Umbilical cord (tissue), 2 donors: ENCODE results near the gene SNAP47. TPM values are rescaled to one million over a fixed set of nuclear protein-coding genes. Genes with fewer than 3 reads are reported as not detected.

ENCODE experiments used
- DNase-seq: peaks from one replicate; pipeline ENCODE4 v3.0.0-alpha.2; 2015; ENCODE audit warnings: low spot score
- total RNA-seq: library from RNA; depleted of rRNA; stranded (reverse); fragments of >200 nt; gene quantifications from one replicate; pipeline ENCODE4 v1.2.3, GENCODE V29; 2014; ENCODE audit warnings: low replicate concordance; ENCODE audit not compliant: insufficient read depth

The SNAP47 gene
- total RNA-seq, 1 donor from 2014 or later: 76.1 TPM

GRCh38 chr1:227749225-227749624, 14.0 kb downstream of the SNAP47 start:
- DNase-seq: no peak

- no peak for DNase-seq
Observed at GRCh38 chr1:227749916-227750710, 14.9 kb downstream of the SNAP47 start.

GRCh38 chr1:227753999-227754711, 18.9 kb downstream of the SNAP47 start:
- no peak for DNase-seq

GRCh38 chr1:227754958-227755357, 19.7 kb downstream of the SNAP47 start:
- no peak for DNase-seq

- no peak for DNase-seq
Observed at GRCh38 chr1:227756172-227756959, 21.1 kb downstream of the SNAP47 start.

- DNase-seq: no peak
Observed at GRCh38 chr1:227757781-227758180, 22.5 kb downstream of the SNAP47 start.

- DNase-seq: no peak
Observed at GRCh38 chr1:227758366-227758765, 23.1 kb downstream of the SNAP47 start.

GRCh38 chr1:227759341-227760300, 24.4 kb downstream of the SNAP47 start:
- DNase-seq: peak; percentile 53

GRCh38 chr1:227760377-227760776, 25.1 kb downstream of the SNAP47 start:
- DNase-seq: no peak

- no peak for DNase-seq
Observed at GRCh38 chr1:227761621-227762230, 26.5 kb downstream of the SNAP47 start.

- peak; percentile 81 for DNase-seq
Observed at GRCh38 chr1:227762231-227762911, 27.1 kb downstream of the SNAP47 start.

GRCh38 chr1:227763246-227764018, 28.2 kb downstream of the SNAP47 start:
- DNase-seq: no peak

- peak; percentile 9 for DNase-seq
Observed at GRCh38 chr1:227764019-227764391, 28.8 kb downstream of the SNAP47 start.

GRCh38 chr1:227765261-227766014, 30.2 kb downstream of the SNAP47 start:
- no peak for DNase-seq

GRCh38 chr1:227766015-227766634, 30.9 kb downstream of the SNAP47 start:
- no peak for DNase-seq

GRCh38 chr1:227766653-227767277, 31.5 kb downstream of the SNAP47 start:
- no peak for DNase-seq

GRCh38 chr1:227767401-227768124, 32.3 kb downstream of the SNAP47 start:
- no peak for DNase-seq
